ENCODE data around the gene METTL25. TPM values are rescaled to one million over a fixed set of nuclear protein-coding genes. Genes with fewer than 3 reads are reported as not detected.

Gene METTL25
- total and polyA plus RNA-seq, 10 of the 15 experiments (the other 5 are each of a cell fraction or from before 2014, with no cell fraction given): 5.6 to 11.3 (median 8.0) TPM

- no peak for TF ChIP-seq TAF1 (IDR thresholded peaks at IDR 0.05; ENCODE audit: borderline replicate concordance, low read depth, low read length)
- TF ChIP-seq, protein P1, sequence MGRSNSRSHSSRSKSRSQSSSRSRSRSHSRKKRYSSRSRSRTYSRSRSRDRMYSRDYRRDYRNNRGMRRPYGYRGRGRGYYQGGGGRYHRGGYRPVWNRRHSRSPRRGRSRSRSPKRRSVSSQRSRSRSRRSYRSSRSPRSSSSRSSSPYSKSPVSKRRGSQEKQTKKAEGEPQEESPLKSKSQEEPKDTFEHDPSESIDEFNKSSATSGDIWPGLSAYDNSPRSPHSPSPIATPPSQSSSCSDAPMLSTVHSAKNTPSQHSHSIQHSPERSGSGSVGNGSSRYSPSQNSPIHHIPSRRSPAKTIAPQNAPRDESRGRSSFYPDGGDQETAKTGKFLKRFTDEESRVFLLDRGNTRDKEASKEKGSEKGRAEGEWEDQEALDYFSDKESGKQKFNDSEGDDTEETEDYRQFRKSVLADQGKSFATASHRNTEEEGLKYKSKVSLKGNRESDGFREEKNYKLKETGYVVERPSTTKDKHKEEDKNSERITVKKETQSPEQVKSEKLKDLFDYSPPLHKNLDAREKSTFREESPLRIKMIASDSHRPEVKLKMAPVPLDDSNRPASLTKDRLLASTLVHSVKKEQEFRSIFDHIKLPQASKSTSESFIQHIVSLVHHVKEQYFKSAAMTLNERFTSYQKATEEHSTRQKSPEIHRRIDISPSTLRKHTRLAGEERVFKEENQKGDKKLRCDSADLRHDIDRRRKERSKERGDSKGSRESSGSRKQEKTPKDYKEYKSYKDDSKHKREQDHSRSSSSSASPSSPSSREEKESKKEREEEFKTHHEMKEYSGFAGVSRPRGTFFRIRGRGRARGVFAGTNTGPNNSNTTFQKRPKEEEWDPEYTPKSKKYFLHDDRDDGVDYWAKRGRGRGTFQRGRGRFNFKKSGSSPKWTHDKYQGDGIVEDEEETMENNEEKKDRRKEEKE (IDR thresholded peaks at IDR 0.05): no peak
- no peak for TF ChIP-seq SMARCA5 (IDR thresholded peaks at IDR 0.05)
Observed at GRCh38 chr12:82375201-82375600, 16.9 kb downstream of the METTL25 start (continued).

DNA sequence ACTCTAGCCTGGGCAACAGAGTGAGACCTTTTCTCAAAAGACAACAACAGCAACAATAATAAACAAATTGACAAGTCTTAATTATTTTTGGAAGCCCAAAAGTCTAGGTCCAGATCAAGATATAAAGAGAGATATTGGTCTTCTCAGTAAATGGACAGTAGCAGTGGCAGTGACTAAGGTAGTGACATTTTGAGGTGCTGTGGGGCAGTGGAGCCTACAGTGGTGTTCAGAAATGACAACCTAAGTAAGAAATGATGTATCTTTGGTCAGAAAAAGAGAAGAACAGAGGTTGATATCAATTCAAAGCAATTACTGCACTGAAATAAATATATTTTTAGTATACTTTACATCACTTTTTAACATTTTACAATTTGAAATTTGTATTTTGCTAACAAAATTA lies 20.7 kb downstream of the METTL25 start:
- no TSS peak for BruUV-seq (replicated peaks)
- CTCF ChIA-PET: no interaction called here
- POLR2A ChIA-PET: no interaction called here
- TF ChIP-seq GATAD2B (conservative IDR thresholded peaks at IDR 0.05; ENCODE audit: low read depth) (no peak), HDAC2 (IDR thresholded peaks at IDR 0.05) (no peak), ZSCAN29 (IDR thresholded peaks at IDR 0.05) (no peak), JUND (IDR thresholded peaks at IDR 0.05; ENCODE audit: low read depth, low read length) (no peak), ZBTB4 (CRISPR knock-in tag; IDR thresholded peaks at IDR 0.05) (no peak), CHD2 (IDR thresholded peaks at IDR 0.05; ENCODE audit: borderline replicate concordance, low read depth, low read length) (no peak), EGR1 (IDR thresholded peaks at IDR 0.05; ENCODE audit: borderline replicate concordance in 1 of 2, low read depth in 2 of 2, low read length in 2 of 2) (no peak), SUPT20H (IDR thresholded peaks at IDR 0.05; ENCODE audit: borderline replicate concordance, control insufficient read depth, low read depth, low read length) (no peak), STAT3 (IDR thresholded peaks at IDR 0.05; ENCODE audit: low read depth, low read length) (no peak)
- TF ChIP-seq, protein P2, sequence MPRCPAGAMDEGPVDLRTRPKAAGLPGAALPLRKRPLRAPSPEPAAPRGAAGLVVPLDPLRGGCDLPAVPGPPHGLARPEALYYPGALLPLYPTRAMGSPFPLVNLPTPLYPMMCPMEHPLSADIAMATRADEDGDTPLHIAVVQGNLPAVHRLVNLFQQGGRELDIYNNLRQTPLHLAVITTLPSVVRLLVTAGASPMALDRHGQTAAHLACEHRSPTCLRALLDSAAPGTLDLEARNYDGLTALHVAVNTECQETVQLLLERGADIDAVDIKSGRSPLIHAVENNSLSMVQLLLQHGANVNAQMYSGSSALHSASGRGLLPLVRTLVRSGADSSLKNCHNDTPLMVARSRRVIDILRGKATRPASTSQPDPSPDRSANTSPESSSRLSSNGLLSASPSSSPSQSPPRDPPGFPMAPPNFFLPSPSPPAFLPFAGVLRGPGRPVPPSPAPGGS (IDR thresholded peaks at IDR 0.05; ENCODE audit: borderline replicate concordance, insufficient read depth, low read depth, low read length, poor library complexity, severe bottlenecking): no peak

More for the DNA sequence above, 20.7 kb downstream of the METTL25 start:
- no peaks in the 10 kb centered on the region for H3K27me3 ChIP-seq (replicated peaks in 1 of 2; ENCODE audit: control insufficient read depth in 2 of 2, insufficient read depth in 2 of 2, low read length in 1 of 2)
- intact Hi-C loops (cut with micrococcal nuclease; ENCODE audit: unreplicated experiment) (no loop called here), in situ Hi-C loops (cut with MboI) (no loop called here)
- no peaks in the 10 kb centered on the region; a peak in 1 of 4 replicates for H3K36me3 ChIP-seq (ENCODE audit: control insufficient read depth in 2 of 2, insufficient read depth in 2 of 2, low read length in 1 of 2)
- peaks cover 2% of the 10 kb centered on the region; the same call in 1 of the 3 replicates for H3K9me3 ChIP-seq (replicated peaks; ENCODE audit: control insufficient read depth, insufficient read depth, low read length)
- ChIA-PET RAD21 (ENCODE audit: unreplicated experiment) (no interaction called here), SMC1A (ENCODE audit: uncharacterized antibody, unreplicated experiment) (interaction anchor here (1.2 to 1.4 kb wide), 2 partner anchors 9 to 12 kb away, joined by 4 to 6 read pairs; no protein-coding TSS in a partner anchor)
- H3K79me2 ChIP-seq (ENCODE audit: control insufficient read depth, insufficient read depth, low read length): no peaks in the 10 kb centered on the region
- no peak overlapping the region for H3K4me2 ChIP-seq (ENCODE audit: control insufficient read depth, insufficient read depth)
- no peak for DNase-seq (ENCODE audit: low read depth, low spot score)
- peak; percentile 71 for ATAC-seq
- no peak overlapping the region for H3K4me3 ChIP-seq
- H3K4me1 ChIP-seq (ENCODE audit: control insufficient read depth, insufficient read depth, low read length): no peaks in the 10 kb centered on the region
- H3K9ac ChIP-seq (ENCODE audit: control insufficient read depth, insufficient read depth, low read length): no peak overlapping the region
- FAIRE-seq: no peak
- no peak overlapping the region for H3K27ac ChIP-seq (ENCODE audit: control insufficient read depth, insufficient read depth)
- no peaks in the 10 kb centered on the region for H4K20me1 ChIP-seq (ENCODE audit: control insufficient read depth, insufficient read depth)
- H2AFZ ChIP-seq (ENCODE audit: control insufficient read depth, low read depth, low read length): no peak overlapping the region

Data from GM12878 (cell line).